Small intestine (tissue), 7 donors: ENCODE data around the gene MRRF. TPM values are rescaled to one million over a fixed set of nuclear protein-coding genes. Genes with fewer than 3 reads are reported as not detected.
"Not testable (repeated sequence)": the region's sequence is repeated elsewhere in the genome, so short reads cannot be mapped to it uniquely, and the experiment has no call there.

Source experiments
- DNase-seq, 2 donors: peaks; one replicate each; pipeline versions ENCODE4 v3.0.0 to v3.0.0-alpha.2; 2013
- FAIRE-seq: peaks from 2 replicates; lab custom pipeline; 2012; peaks lifted over from hg19 to GRCh38; lab: Jason Lieb, UNC
- H3K27ac ChIP-seq, 3 donors: one replicate each; pipeline ENCODE4 v1.5.1; 2013; ENCODE audit warnings: low read length in 2 of 3, mild to moderate bottlenecking in 2 of 3, control low read depth in 1 of 3, inconsistent platforms in 1 of 3, low read depth in 1 of 3, moderate library complexity in 1 of 3
- H3K27me3 ChIP-seq, 3 donors: one replicate each; pipeline ENCODE4 v1.6.1; 2013; ENCODE audit warnings: low read length in 3 of 3, inconsistent platforms in 1 of 3; ENCODE audit not compliant: control insufficient read depth in 3 of 3, insufficient read depth in 3 of 3
- H3K36me3 ChIP-seq, 3 donors: one replicate each; pipeline ENCODE4 v1.6.1; 2013; ENCODE audit warnings: low read length in 3 of 3, inconsistent platforms in 1 of 3, low read depth in 1 of 3, mild to moderate bottlenecking in 1 of 3, moderate library complexity in 1 of 3; ENCODE audit not compliant: control insufficient read depth in 3 of 3, insufficient read depth in 2 of 3
- H3K4me1 ChIP-seq, 3 donors: one replicate each; pipeline ENCODE4 v1.6.1; 2013; ENCODE audit warnings: low read length in 2 of 3, inconsistent platforms in 1 of 3, low read depth in 1 of 3, mild to moderate bottlenecking in 1 of 3, moderate library complexity in 1 of 3; ENCODE audit not compliant: control insufficient read depth in 3 of 3, insufficient read depth in 2 of 3
- H3K4me3 ChIP-seq, 3 donors: one replicate each; pipeline ENCODE4 v1.5.1; 2013; ENCODE audit warnings: low read length in 3 of 3, control low read depth in 1 of 3, inconsistent platforms in 1 of 3, low read depth in 1 of 3, mild to moderate bottlenecking in 1 of 3, moderate library complexity in 1 of 3
- H3K9me3 ChIP-seq, 2 donors: one replicate each; pipeline ENCODE4 v1.6.1; 2013; ENCODE audit warnings: low read depth in 1 of 2, low read length in 1 of 2; ENCODE audit not compliant: control insufficient read depth in 2 of 2, insufficient read depth in 1 of 2
- WGBS, 3 donors: extraction: QIAGEN DNeasy Blood & Tissue Kit; methylation state at CpG; one replicate each; pipeline ENCODE4 v1.1.7; 2013; 5-methylcytosine and 5-hydroxymethylcytosine counted together
- polyA plus RNA-seq, 4 donors: library from polyadenylated mRNA; stranded (reverse) in 3 of 4; unstranded in 1 of 4; fragments of 200-250 nt in 3 of 4; fragments of 120-200 nt in 1 of 4; gene quantifications; one replicate each; pipeline versions ENCODE4 v1.2.1 to v1.2.3, GENCODE V29; 2013
- donor health status: healthy with polysubstance abuse.
- donor health status: control.
- donor health status: control.
- donor health status: Bipolar disorder and iron deficiency.
- donor health status: healthy.

The MRRF gene
- polyA plus RNA-seq, 4 donors, result 46.2 to 72.7 (median 58.6) TPM

DNA sequence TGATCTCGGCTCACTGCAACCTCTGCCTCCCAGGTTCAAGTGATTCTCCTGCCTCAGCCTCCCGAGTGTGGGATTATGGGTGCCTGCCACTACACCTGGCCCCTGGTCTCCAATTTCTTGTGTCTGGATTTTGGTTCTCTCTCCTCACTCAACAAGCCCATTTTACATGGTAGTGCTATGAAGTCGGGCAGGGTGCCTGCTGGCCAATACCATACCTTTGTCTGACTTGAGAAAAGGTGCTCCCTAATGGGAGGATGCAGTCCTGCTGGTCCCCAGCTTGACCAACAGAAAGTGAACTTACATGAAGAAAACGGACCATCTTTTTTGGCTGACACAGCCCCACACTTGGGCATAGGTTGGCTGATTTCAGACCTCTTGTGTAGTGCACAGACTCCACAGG lies 84.5 kb downstream of the MRRF start:
- no peak for FAIRE-seq
- Histone ChIP-seq H3K9me3 (peaks cover 0 to 2% of the 10 kb centered on the region in 2 donors), H3K36me3 (no peaks in the 10 kb centered on the region), H3K4me3 (no peak overlapping the region), H3K27ac (no peak overlapping the region), H3K27me3 (peaks cover 0 to 22% (median 0%) of the 10 kb centered on the region in 3 donors), H3K4me1 (peaks cover 2 to 12% (median 4%) of the 10 kb centered on the region in 3 donors)
- no peak for DNase-seq
- WGBS, 3 donors, result 49 to 77% (median 56%) methylated on average over 4 of the region's 4 CpGs

- DNase-seq (peak; percentile 75 to 83), FAIRE-seq (no peak)
- H3K27ac ChIP-seq, result no peak overlapping the region
- H3K36me3 ChIP-seq, result no peaks in the 10 kb centered on the region
- peaks cover 2 to 12% (median 4%) of the 10 kb centered on the region in 3 donors for H3K4me1 ChIP-seq
- 35 to 43% (median 38%) methylated on average over 11 of the region's 11 CpGs for WGBS, 3 donors
- no peak overlapping the region for H3K4me3 ChIP-seq
- H3K27me3 ChIP-seq, result peaks cover 0 to 19% (median 0%) of the 10 kb centered on the region in 3 donors
- H3K9me3 ChIP-seq, result peaks cover 0 to 2% of the 10 kb centered on the region in 2 donors
Measured at GRCh38 chr9:122350577-122351355, 86.1 kb downstream of the MRRF start.

DNA sequence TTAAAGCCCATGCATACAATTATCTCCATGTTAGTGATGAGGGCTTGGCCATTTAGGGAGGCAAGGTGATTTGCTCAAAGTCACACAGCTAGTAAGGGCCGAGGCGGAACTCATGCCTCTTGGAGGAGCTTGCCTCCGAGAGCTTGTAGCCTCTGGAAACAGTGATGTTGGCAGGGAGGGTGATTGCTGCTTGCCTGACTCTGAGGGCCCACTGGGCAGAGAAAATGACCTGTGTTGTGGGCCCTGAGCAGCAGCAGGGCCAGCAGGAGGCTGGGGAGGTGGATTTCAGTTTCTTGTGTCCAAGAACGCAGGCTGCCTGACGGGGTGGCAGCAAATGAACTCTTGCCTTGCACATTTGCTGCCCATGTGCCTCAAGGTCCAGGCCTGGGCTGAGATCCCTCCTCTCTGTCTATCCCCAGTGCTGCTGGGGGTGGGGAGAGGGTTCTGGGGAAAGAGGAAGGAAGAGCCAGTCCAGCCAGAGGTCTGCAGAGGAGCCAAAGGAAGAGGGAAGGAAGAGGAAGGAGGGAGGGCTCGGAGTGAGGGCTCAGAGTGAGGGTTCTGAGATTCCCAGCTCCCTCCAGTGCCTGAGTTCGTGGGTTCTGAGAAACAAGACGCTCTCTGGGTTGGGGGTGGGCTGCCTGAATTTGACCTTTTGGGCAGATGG lies 90.0 kb downstream of the MRRF start:
- Histone ChIP-seq H3K27ac (no peak overlapping the region), H3K4me3 (no peak overlapping the region), H3K4me1 (no peaks in the 10 kb centered on the region), H3K9me3 (peaks cover 0 to 2% of the 10 kb centered on the region in 2 donors), H3K36me3 (no peaks in the 10 kb centered on the region), H3K27me3 (peaks cover 0 to 5% (median 0%) of the 10 kb centered on the region in 3 donors)
- FAIRE-seq, result no peak
- 80 to 88% (median 82%) methylated on average over 8 of the region's 8 CpGs for WGBS, 3 donors
- DNase-seq, result no peak

- peaks cover 0 to 2% of the 10 kb centered on the region in 2 donors for H3K9me3 ChIP-seq
- no peaks in the 10 kb centered on the region for H3K27me3 ChIP-seq
- no peak overlapping the region for H3K4me3 ChIP-seq
- no peaks in the 10 kb centered on the region for H3K4me1 ChIP-seq
- no peak overlapping the region for H3K27ac ChIP-seq
- H3K36me3 ChIP-seq, result no peaks in the 10 kb centered on the region
- no peak for FAIRE-seq
- DNase-seq, result no peak
- WGBS, 3 donors, result 82 to 89% (median 88%) methylated on average over 4 of the region's 4 CpGs
Measured at GRCh38 chr9:122355336-122355875, 90.7 kb downstream of the MRRF start.

DNA sequence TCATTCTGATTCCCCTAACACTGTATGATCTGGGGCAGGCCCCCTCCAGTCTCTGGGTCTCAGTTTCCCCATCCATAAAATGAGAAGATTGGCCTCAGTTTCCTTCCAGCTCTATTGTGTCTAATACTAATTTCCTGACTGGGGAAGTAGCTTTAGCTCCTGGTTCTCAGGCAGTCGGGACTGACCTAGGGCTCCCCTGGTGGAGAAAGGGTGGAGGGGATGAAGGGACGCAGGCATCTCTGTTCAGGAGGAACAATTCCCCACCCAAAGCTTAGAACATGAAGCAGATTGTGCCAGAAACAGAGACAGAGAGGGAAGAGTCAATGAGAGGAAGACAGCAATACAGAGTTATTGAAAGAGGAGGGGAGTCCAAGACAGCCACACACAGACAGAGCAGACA lies 91.9 kb downstream of the MRRF start:
- FAIRE-seq (no peak), DNase-seq (no peak)
- Histone ChIP-seq H3K27me3 (no peaks in the 10 kb centered on the region), H3K9me3 (peaks cover 0 to 2% of the 10 kb centered on the region in 2 donors), H3K4me3 (no peak overlapping the region), H3K4me1 (no peaks in the 10 kb centered on the region), H3K27ac (no peak overlapping the region), H3K36me3 (no peaks in the 10 kb centered on the region)
- 35 to 41% (median 37%) methylated on average over 2 of the region's 2 CpGs for WGBS, 3 donors

- H3K4me3 ChIP-seq, result no peak overlapping the region
- no peak for FAIRE-seq
- H3K27ac ChIP-seq, result no peak overlapping the region
- H3K27me3 ChIP-seq, result peaks cover 0 to 3% (median 0%) of the 10 kb centered on the region in 3 donors
- DNase-seq, result no peak
- no peaks in the 10 kb centered on the region for H3K9me3 ChIP-seq
- H3K36me3 ChIP-seq, result no peaks in the 10 kb centered on the region
- H3K4me1 ChIP-seq, result no peaks in the 10 kb centered on the region
- WGBS, 3 donors, result 53 to 71% (median 67%) methylated on average over 7 to 8 of the region's 8 CpGs
Measured at GRCh38 chr9:122360891-122361290, 96.2 kb downstream of the MRRF start.

DNA sequence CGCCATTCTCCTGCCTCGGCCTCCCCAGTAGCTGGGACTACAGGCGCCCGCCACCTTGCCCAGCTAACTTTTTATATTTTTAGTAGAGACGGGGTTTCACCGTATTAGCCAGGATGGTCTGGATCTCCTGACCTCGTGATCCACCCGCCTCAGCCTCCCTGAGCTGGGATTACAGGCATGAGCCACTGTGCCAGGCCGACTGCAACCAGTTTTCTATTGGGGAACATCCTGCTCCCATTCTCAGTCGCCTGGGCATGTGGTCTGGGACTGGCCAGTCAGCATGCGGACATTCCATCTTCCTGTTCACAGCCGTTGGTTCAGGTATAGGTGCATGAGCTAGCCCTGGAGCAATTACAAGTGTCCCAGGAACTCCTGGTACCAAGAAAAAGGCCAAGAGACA lies 98.4 kb downstream of the MRRF start:
- not testable (repeated sequence) for H3K4me3 ChIP-seq, H3K4me1 ChIP-seq, H3K36me3 ChIP-seq, DNase-seq, H3K27ac ChIP-seq, H3K27me3 ChIP-seq, H3K9me3 ChIP-seq, FAIRE-seq
- 86 to 90% (median 87%) methylated on average over 12 of the region's 12 CpGs for WGBS, 3 donors

DNA sequence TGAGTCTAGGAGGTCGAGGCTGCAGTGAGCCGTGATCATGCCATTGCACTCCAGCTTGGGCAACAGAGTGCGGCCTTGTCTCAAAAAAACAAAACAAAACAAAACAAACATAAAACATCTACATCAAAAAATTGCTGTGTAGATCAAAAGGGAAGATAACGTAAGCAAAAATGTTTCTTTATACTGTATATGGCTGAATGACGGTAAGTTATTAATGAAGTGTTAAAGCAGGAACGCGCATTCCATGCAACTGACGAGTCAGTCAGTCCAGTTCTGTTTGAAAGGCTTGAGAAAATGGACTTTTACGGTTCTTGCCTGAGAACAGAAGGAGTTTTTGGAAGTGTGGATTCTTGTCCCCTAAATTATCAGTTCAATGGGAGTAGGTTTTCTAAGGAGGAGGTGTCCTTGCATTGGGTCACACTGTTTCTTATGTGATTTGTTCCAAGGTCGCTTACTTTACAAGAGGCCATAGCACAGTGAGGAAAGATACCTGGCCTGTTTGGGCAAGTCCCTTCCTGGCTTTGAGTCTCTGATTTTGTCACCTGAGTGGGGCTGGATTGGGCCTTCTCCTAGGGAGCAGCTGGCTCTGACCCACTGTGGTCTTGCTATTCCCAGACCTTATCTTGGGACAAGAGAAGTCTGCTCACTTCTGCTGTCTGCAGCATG lies 99.6 kb downstream of the MRRF start:
- H3K27me3 ChIP-seq, result peaks cover 0 to 3% (median 0%) of the 10 kb centered on the region in 3 donors
- no peak overlapping the region for H3K27ac ChIP-seq
- H3K4me1 ChIP-seq, result no peaks in the 10 kb centered on the region
- no peak for FAIRE-seq
- WGBS, 3 donors, result 87 to 89% (median 88%) methylated on average over 10 of the region's 10 CpGs
- no peak overlapping the region for H3K4me3 ChIP-seq
- DNase-seq, result no peak
- H3K36me3 ChIP-seq, result no peaks in the 10 kb centered on the region
- peaks cover 0 to 6% of the 10 kb centered on the region in 2 donors for H3K9me3 ChIP-seq
